Stimulated activated CD4-positive, alpha-beta T cell treated with anti-CD3 and anti-CD28 coated beads, Interleukin-15, amount 100 ng/mL, for 1 hour (primary cell): ENCODE results near the gene FAM217A.
"Not testable (repeated sequence)": the region's sequence is repeated elsewhere in the genome, so short reads cannot be mapped to it uniquely, and the experiment has no call there.

ENCODE experiments used
- DNase-seq, 2 donors: peaks; one replicate each; pipeline ENCODE4 v3.0.0-alpha.2; 2020; ENCODE audit warnings: low read depth in 1 of 2, low spot score in 1 of 2

The FAM217A gene

GRCh38 chr6:4078691-4079471 is at the start of gene FAM217A:
FAM217A (minus strand) TSS chr6:4079137; CDS start chr6:4077414, 1,723 bp downstream.
- no peak for DNase-seq

GRCh38 chr6:4128072-4128471 is 49.1 kb upstream of the FAM217A start:
- no peak for DNase-seq

GRCh38 chr6:4125933-4126864 is 47.3 kb upstream of the FAM217A start:
- DNase-seq: no peak

GRCh38 chr6:4125500-4125899 is 46.6 kb upstream of the FAM217A start:
- DNase-seq: no peak

- DNase-seq: no peak
These were observed 45.4 kb upstream of the FAM217A start for GRCh38 chr6:4124351-4124750.

- no peak for DNase-seq
These were observed 36.8 kb upstream of the FAM217A start for GRCh38 chr6:4115741-4116140.

GRCh38 chr6:4114123-4114522 is 35.2 kb upstream of the FAM217A start:
- no peak for DNase-seq

- no peak for DNase-seq
These were observed 34.7 kb upstream of the FAM217A start for GRCh38 chr6:4113649-4114048.

- DNase-seq: no peak
These were observed 33.4 kb upstream of the FAM217A start for GRCh38 chr6:4112366-4112765.

GRCh38 chr6:4109363-4109815 is 30.5 kb upstream of the FAM217A start:
- not testable (repeated sequence) for DNase-seq

GRCh38 chr6:4108561-4109093 is 29.7 kb upstream of the FAM217A start:
- DNase-seq: no peak

- no peak for DNase-seq
These were observed 28.9 kb upstream of the FAM217A start for GRCh38 chr6:4107873-4108272.

- DNase-seq: no peak
These were observed 27.1 kb upstream of the FAM217A start for GRCh38 chr6:4105980-4106536.

GRCh38 chr6:4103929-4104328 is 25.0 kb upstream of the FAM217A start:
- DNase-seq: no peak

GRCh38 chr6:4102687-4103244 is 23.8 kb upstream of the FAM217A start:
- no peak for DNase-seq

GRCh38 chr6:4101298-4101697 is 22.4 kb upstream of the FAM217A start:
- DNase-seq: no peak

GRCh38 chr6:4100655-4101054 is 21.7 kb upstream of the FAM217A start:
- DNase-seq: no peak

- DNase-seq: no peak
These were observed 14.4 kb upstream of the FAM217A start for GRCh38 chr6:4093288-4093687.

- DNase-seq: no peak
These were observed 13.0 kb upstream of the FAM217A start for GRCh38 chr6:4091941-4092340.

- DNase-seq: not testable (repeated sequence)
These were observed 11.1 kb upstream of the FAM217A start for GRCh38 chr6:4090043-4090442.

- no peak for DNase-seq
These were observed 9.8 kb upstream of the FAM217A start for GRCh38 chr6:4088704-4089103.
